Chondrocyte (in vitro differentiated cells): ENCODE data around the gene EMC1. TPM values are rescaled to one million over a fixed set of nuclear protein-coding genes. Genes with fewer than 3 reads are reported as not detected.
"Not testable (repeated sequence)": the region's sequence is repeated elsewhere in the genome, so short reads cannot be mapped to it uniquely, and the experiment has no call there.

Source experiments
- DNase-seq: peaks from one replicate; pipeline ENCODE4 v3.0.0; 2021; ENCODE audit warnings: mixed read lengths, low spot score
- H3K27ac Mint-ChIP-seq: one replicate; pipeline ENCODE4 v1.8.0; 2021; ENCODE audit warnings: mild to moderate bottlenecking, moderate library complexity, mixed read lengths; ENCODE audit not compliant: unreplicated experiment
- H3K27me3 Mint-ChIP-seq: 2 replicates; pipeline ENCODE4 v1.8.0; 2021; ENCODE audit warnings: low read depth, mixed read lengths
- H3K36me3 Mint-ChIP-seq: 2 replicates; pipeline ENCODE4 v1.8.0; 2021; ENCODE audit warnings: low read depth, mixed read lengths
- H3K4me1 Mint-ChIP-seq: 2 replicates; pipeline ENCODE4 v1.8.0; 2021; ENCODE audit warnings: low read depth, mild to moderate bottlenecking, mixed read lengths
- H3K4me3 Mint-ChIP-seq: one replicate; pipeline ENCODE4 v1.8.0; 2021; ENCODE audit warnings: mild to moderate bottlenecking, moderate library complexity, mixed read lengths; ENCODE audit not compliant: unreplicated experiment
- H3K9me3 Mint-ChIP-seq: 2 replicates; pipeline ENCODE4 v1.8.0; 2021; ENCODE audit warnings: low read depth, mixed read lengths
- total RNA-seq: library from RNA; stranded (reverse); gene quantifications from 3 replicates; pipeline ENCODE4 v1.2.1, GENCODE V29; 2021
- TF ChIP-seq, protein P1 (sequence below): fragments of 200-600 bp; sonication (generic); IDR thresholded peaks from 2 replicates; pipeline ENCODE4 v1.5.0; 2021; ENCODE audit warnings: antibody characterized with exemption, mild to moderate bottlenecking, moderate library complexity

The EMC1 gene
- total RNA-seq, 1 donor from 2014 or later, result 51.9 TPM

- DNase-seq, result no peak
- TF ChIP-seq, protein P1, sequence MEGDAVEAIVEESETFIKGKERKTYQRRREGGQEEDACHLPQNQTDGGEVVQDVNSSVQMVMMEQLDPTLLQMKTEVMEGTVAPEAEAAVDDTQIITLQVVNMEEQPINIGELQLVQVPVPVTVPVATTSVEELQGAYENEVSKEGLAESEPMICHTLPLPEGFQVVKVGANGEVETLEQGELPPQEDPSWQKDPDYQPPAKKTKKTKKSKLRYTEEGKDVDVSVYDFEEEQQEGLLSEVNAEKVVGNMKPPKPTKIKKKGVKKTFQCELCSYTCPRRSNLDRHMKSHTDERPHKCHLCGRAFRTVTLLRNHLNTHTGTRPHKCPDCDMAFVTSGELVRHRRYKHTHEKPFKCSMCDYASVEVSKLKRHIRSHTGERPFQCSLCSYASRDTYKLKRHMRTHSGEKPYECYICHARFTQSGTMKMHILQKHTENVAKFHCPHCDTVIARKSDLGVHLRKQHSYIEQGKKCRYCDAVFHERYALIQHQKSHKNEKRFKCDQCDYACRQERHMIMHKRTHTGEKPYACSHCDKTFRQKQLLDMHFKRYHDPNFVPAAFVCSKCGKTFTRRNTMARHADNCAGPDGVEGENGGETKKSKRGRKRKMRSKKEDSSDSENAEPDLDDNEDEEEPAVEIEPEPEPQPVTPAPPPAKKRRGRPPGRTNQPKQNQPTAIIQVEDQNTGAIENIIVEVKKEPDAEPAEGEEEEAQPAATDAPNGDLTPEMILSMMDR, result no peak
- no peak overlapping the region for H3K27ac Mint-ChIP-seq
- peaks cover 5% of the 10 kb centered on the region for H3K36me3 Mint-ChIP-seq
- no peaks in the 10 kb centered on the region for H3K27me3 Mint-ChIP-seq
- H3K9me3 Mint-ChIP-seq, result no peaks in the 10 kb centered on the region
- H3K4me3 Mint-ChIP-seq, result peak overlapping the region; percentile 15
- H3K4me1 Mint-ChIP-seq, result no peaks in the 10 kb centered on the region
These were observed 36.3 kb upstream of the EMC1 start for GRCh38 chr1:19287436-19288185.

DNA sequence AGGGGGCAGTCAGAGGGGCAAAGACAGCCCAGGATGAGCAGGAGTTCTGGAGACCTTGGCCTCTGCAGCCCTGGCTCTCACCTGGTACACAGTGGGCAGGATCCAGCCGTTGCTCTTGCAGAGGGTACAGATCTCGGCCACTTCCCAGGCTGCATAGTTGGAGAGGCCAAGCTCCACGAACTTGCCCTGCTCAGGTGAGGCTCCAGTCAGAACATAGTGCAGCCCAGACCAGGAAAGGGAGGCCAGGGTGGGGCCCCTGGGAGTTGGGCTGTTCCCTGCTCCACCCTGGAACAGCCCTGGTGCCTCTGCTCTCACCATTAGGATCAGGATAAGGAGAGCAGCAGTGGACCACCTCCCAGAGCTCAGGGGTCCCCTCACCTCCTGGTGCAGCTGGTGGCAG lies 34.5 kb upstream of the EMC1 start:
- not testable (repeated sequence) for H3K4me3 Mint-ChIP-seq, H3K9me3 Mint-ChIP-seq, DNase-seq, H3K36me3 Mint-ChIP-seq, H3K27me3 Mint-ChIP-seq, H3K27ac Mint-ChIP-seq, H3K4me1 Mint-ChIP-seq

DNA sequence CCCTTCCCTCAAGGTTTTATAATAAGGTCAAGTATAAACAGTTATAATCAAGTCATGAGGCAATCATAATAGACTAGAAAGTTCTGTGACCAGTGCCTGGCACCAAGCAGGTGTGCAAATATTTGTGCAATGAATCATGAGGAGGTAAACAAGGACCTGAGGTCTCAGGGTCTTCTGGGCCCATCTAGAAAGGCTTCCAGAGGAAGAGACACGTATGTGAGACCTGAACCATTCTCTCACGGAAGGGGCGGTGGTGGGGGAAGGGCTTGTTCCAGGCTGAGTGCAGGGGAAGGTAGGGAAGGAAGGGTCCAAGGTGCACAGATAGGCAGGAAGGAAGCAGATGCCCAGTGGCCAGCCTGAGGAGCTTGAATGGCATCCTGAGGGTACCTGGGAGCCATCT lies 34.0 kb upstream of the EMC1 start:
- not testable (repeated sequence) for H3K27me3 Mint-ChIP-seq, H3K9me3 Mint-ChIP-seq, H3K36me3 Mint-ChIP-seq, H3K4me3 Mint-ChIP-seq, DNase-seq, H3K4me1 Mint-ChIP-seq, H3K27ac Mint-ChIP-seq

DNA sequence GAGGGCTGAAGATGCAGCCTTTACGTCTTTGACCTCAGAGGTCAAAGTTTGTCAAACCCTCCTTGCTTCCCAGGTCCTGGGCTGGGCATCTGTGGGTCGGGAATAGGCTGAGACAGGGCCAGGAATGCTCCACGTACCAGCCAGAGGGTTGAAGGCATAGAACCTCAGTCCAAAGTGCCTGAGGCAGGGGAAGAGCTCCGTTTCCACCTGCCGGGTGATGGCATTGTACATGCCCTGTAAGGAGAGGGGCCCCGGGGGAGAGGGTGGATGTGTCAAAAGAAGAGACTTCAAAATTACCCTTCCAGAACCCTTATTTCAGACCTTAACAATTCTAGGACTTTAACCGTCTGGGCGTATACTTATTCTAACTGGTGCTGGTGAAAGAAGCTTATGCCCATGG lies 33.6 kb upstream of the EMC1 start:
- Mint-ChIP-seq H3K36me3 (peaks cover 5% of the 10 kb centered on the region), H3K27ac (no peak overlapping the region), H3K27me3 (no peaks in the 10 kb centered on the region), H3K4me3 (no peak overlapping the region), H3K9me3 (peaks cover 3% of the 10 kb centered on the region), H3K4me1 (no peaks in the 10 kb centered on the region)
- no peak for DNase-seq
- TF ChIP-seq, protein P1, result no peak

DNA sequence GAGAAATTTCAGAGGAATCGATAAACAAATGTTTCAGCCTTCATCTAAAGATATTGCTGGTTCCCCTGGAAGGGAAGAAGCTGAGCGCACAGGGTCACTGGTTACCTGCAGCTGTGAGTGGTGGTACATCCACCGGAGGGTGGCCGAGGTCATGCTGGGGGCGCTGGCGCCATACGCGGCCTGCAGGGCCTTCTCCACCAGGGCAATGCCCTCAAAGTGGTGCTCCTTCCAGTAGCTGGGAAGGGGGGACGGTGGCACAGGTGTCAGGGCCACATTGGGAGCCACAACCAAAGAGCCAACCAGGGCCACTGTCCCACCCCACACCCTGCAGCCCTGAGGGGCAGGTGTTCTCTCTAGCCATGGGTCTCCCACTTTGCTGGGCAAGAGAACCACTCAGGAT lies 32.6 kb upstream of the EMC1 start:
- H3K4me1 Mint-ChIP-seq, result no peaks in the 10 kb centered on the region
- peaks cover 10% of the 10 kb centered on the region for H3K9me3 Mint-ChIP-seq
- no peak for DNase-seq
- H3K4me3 Mint-ChIP-seq, result no peak overlapping the region
- TF ChIP-seq, protein P1, result no peak
- peaks cover 6% of the 10 kb centered on the region for H3K36me3 Mint-ChIP-seq
- no peak overlapping the region for H3K27ac Mint-ChIP-seq
- no peaks in the 10 kb centered on the region for H3K27me3 Mint-ChIP-seq

DNA sequence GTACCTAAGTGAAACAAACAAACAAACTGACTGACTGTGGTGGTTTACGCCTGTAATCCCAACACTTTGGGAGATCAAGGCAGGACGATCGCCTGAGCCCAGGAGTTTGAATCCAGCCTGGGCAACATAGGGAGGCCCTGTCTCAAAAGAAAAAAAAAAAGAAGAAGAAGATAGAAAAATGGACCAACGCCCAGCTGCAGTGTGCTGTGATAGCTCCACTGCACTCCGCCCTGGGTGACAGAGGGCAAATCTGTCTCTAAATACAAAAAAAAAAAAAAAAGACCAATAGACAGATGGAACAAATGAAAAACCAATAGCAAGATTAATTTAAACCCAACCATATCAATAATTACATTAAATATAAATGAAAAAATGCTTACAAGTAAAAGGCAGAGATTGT lies 23.3 kb upstream of the EMC1 start:
- H3K4me1 Mint-ChIP-seq, result no peaks in the 10 kb centered on the region
- H3K27me3 Mint-ChIP-seq, result no peaks in the 10 kb centered on the region
- H3K36me3 Mint-ChIP-seq, result peaks cover 3% of the 10 kb centered on the region
- DNase-seq, result no peak
- H3K4me3 Mint-ChIP-seq, result no peak overlapping the region
- H3K27ac Mint-ChIP-seq, result no peak overlapping the region
- H3K9me3 Mint-ChIP-seq, result peaks cover 8% of the 10 kb centered on the region
- TF ChIP-seq, protein P1, result no peak

DNA sequence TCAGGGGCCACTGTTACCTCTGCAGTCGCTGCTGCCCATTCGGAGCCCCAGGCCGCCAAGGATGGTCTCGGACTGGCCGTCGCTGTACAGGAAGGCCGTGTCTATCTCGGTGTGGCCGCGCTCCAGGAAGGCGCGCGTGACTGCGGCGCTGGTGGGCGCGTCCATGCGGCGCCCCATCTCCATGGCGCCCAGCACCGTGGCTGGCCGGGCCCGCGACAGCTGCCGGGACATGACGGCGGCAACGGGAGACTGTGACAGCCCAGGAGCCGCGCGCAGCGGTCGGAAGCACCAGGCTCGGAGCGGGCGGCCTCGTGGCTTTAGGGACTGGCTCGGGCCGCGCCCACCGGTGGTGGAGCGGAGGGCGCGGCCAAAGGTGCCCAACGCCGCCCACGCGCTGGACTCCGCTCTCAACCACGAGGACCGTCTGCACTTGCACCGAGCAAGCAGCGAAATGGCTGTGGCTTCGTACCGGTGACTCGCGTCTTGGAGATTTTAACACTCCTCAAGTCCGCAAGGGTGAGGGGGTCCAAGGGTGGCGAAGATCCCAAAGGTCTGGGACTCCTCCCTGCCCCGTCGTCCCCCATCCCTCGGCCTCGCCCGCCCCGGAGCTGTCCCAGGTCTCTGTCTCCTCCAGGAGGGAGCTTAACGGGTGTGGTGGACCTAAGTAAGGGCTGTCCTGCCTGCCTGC lies 22.7 kb upstream of the EMC1 start:
- not testable (repeated sequence) for H3K27ac Mint-ChIP-seq, H3K27me3 Mint-ChIP-seq, H3K9me3 Mint-ChIP-seq, H3K4me1 Mint-ChIP-seq, H3K36me3 Mint-ChIP-seq, H3K4me3 Mint-ChIP-seq
- peak; percentile 68 for DNase-seq
